Fibroblast of villous mesenchyme (primary cell): Measurements from ENCODE around the gene ZNF474. TPM values are rescaled to one million over a fixed set of nuclear protein-coding genes. Genes with fewer than 3 reads are reported as not detected.

ENCODE experiments used
- DNase-seq: peaks from one replicate; pipeline ENCODE4 v3.0.0-alpha.2; 2010; ENCODE audit warnings: low read depth
- H3K4me3 ChIP-seq: 2 replicates; pipeline ENCODE4 v1.5.1; 2011; ENCODE audit warnings: low read depth, mild to moderate bottlenecking, low read length
- total RNA-seq: library from RNA; depleted of rRNA; stranded (reverse); fragments of >200 nt; gene quantifications from 2 replicates; pipeline ENCODE4 v1.2.3, GENCODE V29; 2012
- TF ChIP-seq, protein P1 (sequence below): IDR thresholded peaks from 2 replicates; pipeline ENCODE4 v1.5.1; 2012; ENCODE audit warnings: low read depth, mild to moderate bottlenecking, low read length; ENCODE audit not compliant: insufficient read depth

ZNF474 gene
- total RNA-seq, 1 donor: 0.43 TPM

DNA sequence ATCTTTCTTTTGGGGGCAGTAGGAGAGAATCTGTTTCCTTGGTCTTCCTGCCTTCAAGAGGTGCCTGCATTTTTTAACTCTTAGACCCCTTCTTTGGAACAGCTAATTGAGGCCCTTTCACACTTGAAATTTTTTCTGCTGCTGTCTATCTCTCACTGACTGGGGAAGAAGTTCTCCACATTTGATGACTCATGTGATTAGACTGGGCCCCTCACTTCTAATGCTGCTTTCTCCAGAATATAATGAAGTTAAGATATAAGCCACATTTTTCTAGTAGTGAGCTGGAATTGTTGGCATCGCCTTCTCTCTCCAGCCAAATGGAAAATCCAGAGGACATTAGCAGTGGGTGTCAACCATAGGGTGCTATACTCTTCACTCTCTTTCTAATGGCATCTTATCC, 12.4 kb downstream of the ZNF474 start:
- TF ChIP-seq, protein P1, sequence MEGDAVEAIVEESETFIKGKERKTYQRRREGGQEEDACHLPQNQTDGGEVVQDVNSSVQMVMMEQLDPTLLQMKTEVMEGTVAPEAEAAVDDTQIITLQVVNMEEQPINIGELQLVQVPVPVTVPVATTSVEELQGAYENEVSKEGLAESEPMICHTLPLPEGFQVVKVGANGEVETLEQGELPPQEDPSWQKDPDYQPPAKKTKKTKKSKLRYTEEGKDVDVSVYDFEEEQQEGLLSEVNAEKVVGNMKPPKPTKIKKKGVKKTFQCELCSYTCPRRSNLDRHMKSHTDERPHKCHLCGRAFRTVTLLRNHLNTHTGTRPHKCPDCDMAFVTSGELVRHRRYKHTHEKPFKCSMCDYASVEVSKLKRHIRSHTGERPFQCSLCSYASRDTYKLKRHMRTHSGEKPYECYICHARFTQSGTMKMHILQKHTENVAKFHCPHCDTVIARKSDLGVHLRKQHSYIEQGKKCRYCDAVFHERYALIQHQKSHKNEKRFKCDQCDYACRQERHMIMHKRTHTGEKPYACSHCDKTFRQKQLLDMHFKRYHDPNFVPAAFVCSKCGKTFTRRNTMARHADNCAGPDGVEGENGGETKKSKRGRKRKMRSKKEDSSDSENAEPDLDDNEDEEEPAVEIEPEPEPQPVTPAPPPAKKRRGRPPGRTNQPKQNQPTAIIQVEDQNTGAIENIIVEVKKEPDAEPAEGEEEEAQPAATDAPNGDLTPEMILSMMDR: no peak
- no peak for DNase-seq

DNA sequence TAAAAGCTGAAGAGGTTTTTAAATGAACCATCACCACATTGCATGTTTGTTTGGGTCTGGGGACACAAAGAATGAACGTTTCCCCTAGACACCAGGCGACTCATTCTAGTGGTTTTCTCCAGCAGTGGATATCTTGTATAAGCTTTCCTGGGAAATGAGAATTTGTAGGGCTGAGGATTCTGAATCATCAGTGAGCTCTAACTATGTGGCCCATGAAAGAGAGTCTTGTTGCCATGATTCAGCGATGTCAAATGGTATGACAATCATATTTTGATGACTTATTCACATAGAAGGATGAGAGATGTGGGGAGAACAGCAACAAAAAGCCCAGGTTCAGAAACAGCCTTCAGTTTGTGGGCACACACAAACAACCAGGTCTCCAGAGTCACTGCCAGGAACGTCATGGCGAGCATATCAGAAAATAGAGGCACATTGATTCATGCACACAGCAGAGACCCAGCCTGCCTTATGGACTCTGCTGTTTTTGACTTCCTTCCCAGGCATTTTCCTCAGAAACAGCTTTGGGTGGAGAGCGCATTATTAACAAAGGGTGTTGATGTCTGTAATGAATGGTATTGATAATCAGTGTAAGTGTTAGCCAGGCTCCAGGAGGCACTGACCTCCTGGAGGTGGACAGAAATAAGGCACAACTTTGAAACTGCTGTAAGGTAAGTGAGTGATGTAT, 13.3 kb downstream of the ZNF474 start:
- no peak overlapping the region for H3K4me3 ChIP-seq
- TF ChIP-seq, protein P1: no peak
- no peak for DNase-seq

More for the DNA sequence above, 12.4 kb downstream of the ZNF474 start:
- H3K4me3 ChIP-seq: no peak overlapping the region

DNA sequence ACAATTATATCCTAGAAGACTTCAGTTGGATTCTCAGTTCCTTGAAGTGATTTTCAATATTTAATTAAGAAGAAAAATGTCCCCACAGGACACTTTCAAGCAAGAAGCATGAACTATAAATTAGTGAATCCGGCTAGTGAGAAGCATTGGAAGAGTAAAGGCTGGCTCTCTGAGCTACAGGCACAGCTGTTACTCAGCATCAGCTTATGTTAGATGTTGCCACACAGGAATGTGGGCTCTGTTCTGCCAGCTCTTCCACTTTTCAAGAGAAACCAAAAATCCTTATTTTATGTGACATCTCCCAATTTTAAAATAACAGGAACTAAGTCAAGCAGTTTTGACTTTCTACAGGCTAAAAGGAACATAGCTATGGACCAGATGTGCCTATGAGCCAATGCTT, 14.9 kb downstream of the ZNF474 start:
- TF ChIP-seq, protein P1: no peak
- DNase-seq: no peak
- no peak overlapping the region for H3K4me3 ChIP-seq

DNA sequence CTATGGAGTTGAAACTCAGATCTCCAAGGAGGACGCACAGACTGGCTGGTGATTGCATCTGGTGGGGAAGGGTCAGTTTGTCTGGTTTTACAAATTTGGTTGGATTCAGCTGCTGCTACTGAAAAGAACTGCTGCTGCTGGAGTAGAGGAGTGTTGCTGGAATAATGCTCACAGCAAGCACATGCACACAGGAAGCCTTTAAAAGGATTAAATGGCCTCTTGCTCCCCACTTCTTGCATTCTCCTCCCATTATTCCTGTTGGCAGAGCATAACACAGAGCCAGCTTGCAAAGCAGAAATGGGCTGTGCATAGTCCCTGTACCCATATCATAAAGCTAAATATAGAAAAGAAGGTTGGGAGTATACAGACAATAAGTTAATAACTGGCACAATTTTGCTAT, 16.6 kb downstream of the ZNF474 start:
- H3K4me3 ChIP-seq: no peak overlapping the region
- no peak for DNase-seq
- TF ChIP-seq, protein P1: no peak

DNA sequence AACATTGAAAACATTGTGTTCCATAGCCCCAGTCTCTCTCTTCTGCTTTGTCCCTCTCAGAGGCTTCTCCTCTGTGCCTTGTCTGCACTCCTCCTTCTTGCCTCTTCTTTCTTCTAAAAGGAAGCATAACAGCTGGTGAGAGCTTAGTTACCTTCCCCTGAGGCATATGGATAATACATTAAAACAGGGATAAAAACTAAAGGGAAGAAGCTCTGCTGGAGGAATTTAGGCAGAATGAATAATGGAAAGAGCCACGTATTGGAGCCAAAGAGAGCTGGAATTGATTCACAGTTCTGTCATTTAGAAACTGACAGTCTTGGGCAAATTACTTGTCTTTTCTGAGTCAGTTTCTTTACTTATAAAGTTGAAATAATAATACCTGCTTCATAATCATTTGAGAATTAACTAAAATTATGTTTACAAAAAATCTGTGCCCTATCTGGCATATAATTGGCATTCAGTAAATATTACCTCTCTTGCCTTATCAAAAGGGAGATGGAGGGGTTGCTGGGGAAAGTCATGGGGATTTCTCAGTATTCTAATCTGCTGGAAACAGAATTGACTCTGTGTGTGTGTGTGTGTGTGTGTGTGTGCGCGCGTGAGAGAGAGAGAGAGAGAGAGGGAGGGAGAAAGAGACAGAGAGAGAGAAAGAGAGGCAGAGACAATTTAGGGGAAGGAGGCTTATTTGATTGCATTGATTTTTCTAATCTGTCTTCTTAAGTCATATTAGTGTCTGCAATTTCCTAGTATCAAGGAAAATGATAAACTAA, 20.2 kb downstream of the ZNF474 start:
- TF ChIP-seq, protein P1: no peak
- no peak for DNase-seq
- no peak overlapping the region for H3K4me3 ChIP-seq

DNA sequence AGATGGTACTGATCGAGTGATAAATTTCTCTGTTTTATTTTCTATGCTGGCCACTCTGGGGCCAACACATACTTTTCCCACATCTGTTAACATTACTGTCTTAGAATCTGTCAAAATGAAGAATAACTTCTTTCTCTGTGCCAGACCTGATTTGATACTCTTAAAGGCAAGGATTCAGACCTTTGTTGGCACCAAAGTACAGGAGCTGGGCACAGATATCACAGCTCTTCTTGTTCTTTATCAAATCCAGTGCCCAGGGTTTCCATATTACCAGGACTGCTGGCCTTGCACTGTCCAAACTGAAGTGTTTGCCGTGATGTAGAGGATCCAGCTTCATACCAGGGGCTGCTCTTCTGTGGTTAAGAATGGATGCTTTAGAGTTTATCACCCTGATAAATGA, 20.9 kb downstream of the ZNF474 start:
- DNase-seq: no peak
- H3K4me3 ChIP-seq: no peak overlapping the region
- TF ChIP-seq, protein P1: no peak

DNA sequence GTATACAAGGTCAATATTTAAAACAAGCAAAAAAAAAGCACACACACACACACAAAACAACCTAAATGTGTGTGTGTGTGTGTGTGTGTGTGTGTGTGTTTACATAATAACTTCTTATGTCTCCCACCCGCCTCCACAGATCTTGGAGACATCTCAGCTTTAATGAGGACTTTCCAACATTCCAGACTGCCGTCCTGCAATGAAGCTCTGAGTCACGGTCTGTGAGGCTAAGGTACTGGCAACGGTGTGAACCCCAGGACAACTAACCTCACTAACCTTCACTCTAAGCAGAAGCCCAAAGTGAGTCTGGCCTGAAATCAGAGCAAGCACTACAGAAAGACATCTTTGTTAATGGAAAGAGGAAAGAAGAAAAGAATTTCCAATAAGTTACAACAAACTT, 22.3 kb downstream of the ZNF474 start:
- DNase-seq: peak; percentile 72

More for the DNA sequence above, 22.3 kb downstream of the ZNF474 start:
- TF ChIP-seq, protein P1: no peak
- H3K4me3 ChIP-seq: no peak overlapping the region
